ENCODE results near the gene MRTFA.

Gene MRTFA

GRCh38 chr22:40485813-40486667 is 150.5 kb downstream of the MRTFA start:
- DNase-seq: no peak

GRCh38 chr22:40484906-40485669 is 151.4 kb downstream of the MRTFA start:
- no peak for DNase-seq

GRCh38 chr22:40482886-40483285 is 153.6 kb downstream of the MRTFA start:
- no peak for DNase-seq

- DNase-seq: no peak
Measured at GRCh38 chr22:40482391-40482790, 154.1 kb downstream of the MRTFA start.

GRCh38 chr22:40480996-40481395 is 155.5 kb downstream of the MRTFA start:
- no peak for DNase-seq

- DNase-seq: no peak
Measured at GRCh38 chr22:40479887-40480538, 156.5 kb downstream of the MRTFA start.

- no peak for DNase-seq
Measured at GRCh38 chr22:40479126-40479800, 157.3 kb downstream of the MRTFA start.

- DNase-seq: no peak
Measured at GRCh38 chr22:40478338-40479125, 158.0 kb downstream of the MRTFA start.

- DNase-seq: no peak
Measured at GRCh38 chr22:40477683-40478337, 158.7 kb downstream of the MRTFA start.

- no peak for DNase-seq
Measured at GRCh38 chr22:40476341-40476740, 160.2 kb downstream of the MRTFA start.

- DNase-seq: no peak
Measured at GRCh38 chr22:40473703-40474102, 162.8 kb downstream of the MRTFA start.

- DNase-seq: no peak
Measured at GRCh38 chr22:40472579-40472978, 163.9 kb downstream of the MRTFA start.

- DNase-seq: no peak
Measured at GRCh38 chr22:40472051-40472450, 164.5 kb downstream of the MRTFA start.

GRCh38 chr22:40469181-40469580 is 167.3 kb downstream of the MRTFA start:
- DNase-seq: no peak

GRCh38 chr22:40468616-40469015 is 167.9 kb downstream of the MRTFA start:
- DNase-seq: no peak

GRCh38 chr22:40466976-40467375 is 169.5 kb downstream of the MRTFA start:
- DNase-seq: no peak

- DNase-seq: peak; percentile 26
Measured at GRCh38 chr22:40463683-40464082, 172.8 kb downstream of the MRTFA start.

- peak; percentile 48 for DNase-seq
Measured at GRCh38 chr22:40463017-40463631, 173.4 kb downstream of the MRTFA start.

GRCh38 chr22:40462195-40462984 is 174.1 kb downstream of the MRTFA start:
- DNase-seq: peak; percentile 27

GRCh38 chr22:40453671-40454070 is 182.8 kb downstream of the MRTFA start:
- DNase-seq: no peak

Measured in activated naive CD4-positive, alpha-beta T cell treated with Interleukin-2 at 50 U/mL for 16 hours (primary cell).